Anterior cingulate cortex (tissue), 58 donors: ENCODE measurements around the gene CILP.
"Not testable (repeated sequence)": the region's sequence is repeated elsewhere in the genome, so short reads cannot be mapped to it uniquely, and the experiment has no call there.

Experiments used
- DNase-seq, 58 donors: peaks; one replicate each; lab custom pipeline; 2025; lab: John Stamatoyannopoulos, UW

CILP gene

GRCh38 chr15:65210770-65211481 lies at the start of gene CILP:
Gene CILP, minus strand, starts transcription at chr15:65211473. Its CDS starts 1,718 bp downstream, at chr15:65209755.
- DNase-seq: no peak

GRCh38 chr15:65260968-65261367 lies 49.7 kb upstream of the CILP start:
- DNase-seq: no peak

- peak in 13 of 58 donors; percentile 1 to 32 (median 12) for DNase-seq
Measured at GRCh38 chr15:65259367-65259797, 48.1 kb upstream of the CILP start.

GRCh38 chr15:65258375-65259262 lies 47.3 kb upstream of the CILP start:
- DNase-seq: no peak

- no peak for DNase-seq
Measured at GRCh38 chr15:65255486-65256140, 44.3 kb upstream of the CILP start.

- no peak for DNase-seq
Measured at GRCh38 chr15:65254758-65255157, 43.5 kb upstream of the CILP start.

- peak in 2 of 58 donors; percentile 8 for DNase-seq
Measured at GRCh38 chr15:65254356-65254755, 43.1 kb upstream of the CILP start.

- no peak for DNase-seq
Measured at GRCh38 chr15:65249641-65250040, 38.4 kb upstream of the CILP start.

GRCh38 chr15:65248511-65249255 lies 37.4 kb upstream of the CILP start:
- no peak for DNase-seq

- no peak for DNase-seq
Measured at GRCh38 chr15:65246939-65247338, 35.7 kb upstream of the CILP start.

GRCh38 chr15:65246026-65246714 lies 34.9 kb upstream of the CILP start:
- no peak for DNase-seq

GRCh38 chr15:65245096-65245856 lies 34.0 kb upstream of the CILP start:
- DNase-seq: no peak

- DNase-seq: no peak
Measured at GRCh38 chr15:65244638-65245037, 33.4 kb upstream of the CILP start.

- not testable (repeated sequence) for DNase-seq
Measured at GRCh38 chr15:65236443-65236842, 25.2 kb upstream of the CILP start.

GRCh38 chr15:65233696-65234095 lies 22.4 kb upstream of the CILP start:
- no peak for DNase-seq

GRCh38 chr15:65232520-65232919 lies 21.2 kb upstream of the CILP start:
- DNase-seq: no peak

- DNase-seq: no peak
Measured at GRCh38 chr15:65231306-65231705, 20.0 kb upstream of the CILP start.

- DNase-seq: not testable (repeated sequence)
Measured at GRCh38 chr15:65226901-65227300, 15.6 kb upstream of the CILP start.

GRCh38 chr15:65226221-65226620 lies 14.9 kb upstream of the CILP start:
- no peak for DNase-seq
